ENCODE measurements around the gene FLII. TPM values are rescaled to one million over a fixed set of nuclear protein-coding genes. Genes with fewer than 3 reads are reported as not detected.

FLII gene
- total RNA-seq, 1 donor from 2014 or later: 288 TPM

GRCh38 chr17:18224387-18225120 lies 34.0 kb downstream of the FLII start:
- intact Hi-C loops (cut with micrococcal nuclease): loop anchor here (1.0 to 2.0 kb wide), 6 partner anchors 7 to 252 kb away; partner anchors contain the start of genes ALKBH5, DRC3, MIEF2 and SHMT1

- intact Hi-C loops (cut with micrococcal nuclease): loop anchor here (2.0 kb wide), 1 partner anchor 139 kb away; the partner anchor contains the start of gene SHMT1
Observed at GRCh38 chr17:18224053-18224386, 34.5 kb downstream of the FLII start.

DNA sequence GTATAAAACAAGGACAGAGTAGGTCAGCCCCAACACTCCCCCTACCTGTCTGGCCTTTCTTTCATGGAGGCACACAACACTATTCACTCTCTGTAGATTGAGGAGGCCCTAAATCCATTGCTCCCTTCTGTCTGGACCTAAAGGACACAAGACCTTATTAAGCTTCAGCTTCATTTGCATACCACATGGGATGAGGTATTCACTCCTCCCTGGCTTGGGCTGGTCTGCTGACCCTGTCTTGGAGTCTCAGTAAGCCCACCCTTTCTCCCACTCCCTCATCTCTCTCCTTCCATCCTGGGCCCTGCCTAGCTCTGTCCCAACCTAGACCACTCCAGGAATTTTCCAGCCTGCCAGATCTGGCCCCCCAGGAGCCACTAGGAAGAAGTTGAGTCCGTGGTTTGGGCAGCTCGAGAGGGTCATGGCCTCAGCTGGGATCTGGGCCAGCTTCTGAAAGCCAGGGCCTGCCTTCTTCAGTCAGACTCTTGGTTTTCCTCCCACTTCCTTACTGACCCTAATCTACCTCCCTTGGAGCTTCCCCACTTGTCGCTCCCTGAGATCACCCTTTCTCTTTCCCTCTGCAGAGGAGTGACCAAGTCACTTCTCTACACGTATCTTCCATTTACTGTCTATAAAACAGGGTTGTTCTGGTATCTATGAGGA lies 39.7 kb downstream of the FLII start:
- intact Hi-C loops (cut with micrococcal nuclease): loop anchor here (5.0 kb wide), 1 partner anchor 343 kb away; no protein-coding TSS in a partner anchor

GRCh38 chr17:18217412-18218015 lies 41.0 kb downstream of the FLII start:
- intact Hi-C loops (cut with micrococcal nuclease): loop anchor here (1.0 to 5.0 kb wide), 5 partner anchors 8 to 345 kb away; partner anchors contain the start of genes LLGL1, SMCR8 and TOP3A

DNA sequence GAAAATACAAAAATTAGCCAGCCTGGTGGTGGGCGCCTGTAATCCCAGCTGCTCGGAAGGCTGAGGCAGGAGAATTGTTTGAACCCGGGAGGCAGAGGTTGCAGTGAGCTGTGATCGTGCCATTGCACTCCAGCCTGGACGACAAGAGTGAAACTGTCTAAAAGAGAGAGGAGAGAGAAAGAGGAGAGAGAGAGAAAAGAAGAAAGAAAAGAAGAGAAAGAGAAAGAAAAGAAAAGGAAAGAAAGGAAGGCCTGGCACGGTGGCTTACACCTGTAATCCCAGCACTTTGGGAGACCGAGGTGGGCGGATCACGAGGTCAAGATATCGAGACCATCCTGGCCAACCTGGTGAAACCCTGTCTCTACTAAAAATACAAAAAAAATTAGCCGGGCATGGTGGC lies 41.6 kb downstream of the FLII start:
- intact Hi-C loops (cut with micrococcal nuclease): loop anchor here (1.0 to 5.0 kb wide), 5 partner anchors 8 to 345 kb away; partner anchors contain the start of genes LLGL1, SMCR8 and TOP3A

DNA sequence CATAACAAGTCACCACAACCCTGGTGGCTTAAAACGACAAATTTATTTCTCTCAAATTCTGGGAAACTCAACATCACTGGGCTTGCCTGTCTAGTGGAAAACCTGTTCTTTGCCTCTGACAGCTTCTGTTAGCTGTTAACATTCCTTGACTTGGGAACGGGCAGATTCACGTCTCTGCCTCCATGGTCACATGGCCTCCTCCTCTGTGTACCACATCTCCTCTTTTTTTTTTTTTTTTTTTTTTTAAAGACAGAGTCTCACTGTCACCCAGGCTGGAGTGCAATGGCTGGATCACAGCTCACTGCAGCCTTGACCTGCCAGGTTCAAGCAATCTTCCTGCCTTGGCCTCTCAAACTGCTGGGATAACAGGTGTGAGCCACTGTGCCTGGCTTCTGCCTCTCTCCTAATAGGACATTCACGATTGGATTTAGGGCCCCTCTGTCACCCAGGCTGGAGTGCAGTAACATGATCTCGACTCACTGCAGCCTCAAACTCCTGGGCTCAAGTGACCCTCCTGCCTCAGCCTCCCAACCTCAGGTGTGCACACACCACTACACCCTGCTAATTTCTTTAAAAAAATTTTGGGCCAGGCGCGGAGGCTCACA lies 44.8 kb downstream of the FLII start:
- intact Hi-C loops (cut with micrococcal nuclease): no loop called here

GRCh38 chr17:18208092-18208491 lies 50.4 kb downstream of the FLII start:
- intact Hi-C loops (cut with micrococcal nuclease): no loop called here

DNA sequence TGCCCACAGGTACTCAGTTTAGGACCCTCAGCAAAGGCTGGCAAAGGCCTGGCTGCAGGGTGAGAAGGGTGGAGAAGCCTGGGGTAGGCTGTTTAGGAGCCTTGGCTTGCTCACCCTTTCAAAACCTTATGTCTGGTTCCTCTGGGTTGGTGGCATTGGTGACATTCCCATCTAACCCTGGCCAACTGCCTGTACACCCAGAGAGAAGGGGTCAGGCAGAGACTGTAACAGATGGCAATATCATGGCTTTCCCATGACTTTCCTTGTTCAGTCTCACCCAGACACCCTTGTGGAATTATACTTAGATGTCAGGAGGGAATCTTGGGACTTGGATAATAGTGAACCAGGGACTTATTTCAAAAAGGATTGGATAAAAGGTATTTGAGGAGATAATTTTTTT lies 51.6 kb downstream of the FLII start:
- intact Hi-C loops (cut with micrococcal nuclease): no loop called here

GRCh38 chr17:18205861-18206260 lies 52.7 kb downstream of the FLII start:
- intact Hi-C loops (cut with micrococcal nuclease): no loop called here

DNA sequence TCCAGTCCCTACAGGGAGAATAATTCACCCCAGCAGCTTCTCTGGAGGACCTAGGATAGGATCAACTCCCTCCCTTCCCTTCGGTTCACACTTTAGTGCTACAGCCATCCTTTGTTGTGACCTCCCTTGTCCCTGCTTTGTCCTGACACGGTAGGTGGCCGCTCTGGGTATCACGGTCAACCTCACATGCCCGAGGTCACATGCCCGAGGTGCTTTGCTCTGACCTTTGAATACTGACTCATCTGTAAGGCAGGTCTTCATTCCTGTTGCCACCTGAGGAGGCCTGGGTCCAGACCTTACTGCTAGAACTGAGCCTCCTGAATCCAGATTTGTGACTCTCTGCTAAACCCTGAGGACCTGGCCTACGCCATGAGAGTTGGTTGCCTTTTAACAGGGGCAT lies 55.2 kb downstream of the FLII start:
- intact Hi-C loops (cut with micrococcal nuclease): no loop called here

DNA sequence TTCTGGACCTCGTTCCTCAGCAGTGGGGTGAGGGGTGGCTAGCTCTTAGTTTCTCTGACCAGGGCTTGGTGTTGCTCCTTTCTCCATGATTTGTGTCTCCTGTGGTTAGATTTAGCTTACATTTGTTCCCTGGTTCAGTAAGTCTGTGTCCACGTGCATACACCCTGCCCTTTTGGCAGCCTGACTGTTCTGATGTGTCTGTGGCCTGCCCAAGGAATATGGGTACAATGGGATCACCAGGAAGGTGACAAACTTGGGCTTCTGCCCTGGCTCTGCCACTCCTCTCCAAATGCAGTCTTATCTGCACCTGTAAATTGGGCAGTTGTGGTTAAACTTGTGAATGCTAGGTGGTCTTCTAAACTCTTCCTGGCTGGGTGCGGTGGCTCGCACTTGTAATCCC lies 57.4 kb downstream of the FLII start:
- intact Hi-C loops (cut with micrococcal nuclease): no loop called here

GRCh38 chr17:18198530-18198929 lies 60.0 kb downstream of the FLII start:
- intact Hi-C loops (cut with micrococcal nuclease): no loop called here

GRCh38 chr17:18197535-18198194 lies 60.9 kb downstream of the FLII start:
- intact Hi-C loops (cut with micrococcal nuclease): no loop called here

GRCh38 chr17:18195246-18195645 lies 63.3 kb downstream of the FLII start:
- intact Hi-C loops (cut with micrococcal nuclease): no loop called here

Other genes with a start within 250 kb of the FLII start
- 32.7 and 33.2 TPM in 2 replicates for gene ATPAF2, start 219.6 kb downstream of the FLII start, total RNA-seq
- gene GID4, start 219.3 kb downstream of the FLII start, total RNA-seq: 9.3 and 10.0 TPM in 2 replicates
- 61.2 and 62.4 TPM in 2 replicates for gene DRG2, start 170.8 kb downstream of the FLII start, total RNA-seq
- gene MYO15A, start 150.0 kb downstream of the FLII start, total RNA-seq: 0.42 and 0.83 TPM in 2 replicates
- gene ALKBH5, start 74.9 kb downstream of the FLII start, total RNA-seq: 98.7 and 100 TPM in 2 replicates
- 20.0 and 21.9 TPM in 2 replicates for gene LLGL1, start 33.1 kb downstream of the FLII start, total RNA-seq
- 8.9 TPM in 2 replicates for gene MIEF2, start 1.9 kb upstream of the FLII start, total RNA-seq
- gene TOP3A, start 56.3 kb upstream of the FLII start, total RNA-seq: 72.0 and 73.0 TPM in 2 replicates
- 30.5 and 31.0 TPM in 2 replicates for gene SMCR8, start 56.6 kb upstream of the FLII start, total RNA-seq
- gene SHMT1, start 104.8 kb upstream of the FLII start, total RNA-seq: 42.8 and 43.3 TPM in 2 replicates
- gene EVPLL, start 119.0 kb upstream of the FLII start, total RNA-seq: not detected in 2 replicates
- 0.37 and 0.64 TPM in 2 replicates for gene LGALS9C, start 218.1 kb upstream of the FLII start, total RNA-seq

Data from T-helper 1 cell treated with Interleukin-12 subunit alpha and Interleukin-12 subunit beta and Interleukin-4 antibody, amounts not matched to agents 30 ng/mL and 1 ng/mL, for 36 hours (primary cell).